ENCODE measurements around the gene C1orf53.

C1orf53 gene

GRCh38 chr1:197899037-197899436, 3.4 kb upstream of the C1orf53 start (continued):
- TF ChIP-seq ZNF19 (tag by site-specific recombination; IDR thresholded peaks at IDR 0.05; ENCODE audit: low read depth) (no peak), ZNF138 (tag by site-specific recombination; IDR thresholded peaks at IDR 0.05; ENCODE audit: borderline replicate concordance) (no peak), ZNF626 (tag by site-specific recombination; IDR thresholded peaks at IDR 0.05) (no peak), ZNF843 (tag by site-specific recombination; IDR thresholded peaks at IDR 0.05) (no peak), ZNF571 (tag by site-specific recombination; IDR thresholded peaks at IDR 0.05) (no peak), ZNF266 (tag by site-specific recombination; IDR thresholded peaks at IDR 0.05; ENCODE audit: low read depth) (no peak), ZNF664 (tag by site-specific recombination; IDR thresholded peaks at IDR 0.05) (no peak)
- TF ChIP-seq, protein P1, sequence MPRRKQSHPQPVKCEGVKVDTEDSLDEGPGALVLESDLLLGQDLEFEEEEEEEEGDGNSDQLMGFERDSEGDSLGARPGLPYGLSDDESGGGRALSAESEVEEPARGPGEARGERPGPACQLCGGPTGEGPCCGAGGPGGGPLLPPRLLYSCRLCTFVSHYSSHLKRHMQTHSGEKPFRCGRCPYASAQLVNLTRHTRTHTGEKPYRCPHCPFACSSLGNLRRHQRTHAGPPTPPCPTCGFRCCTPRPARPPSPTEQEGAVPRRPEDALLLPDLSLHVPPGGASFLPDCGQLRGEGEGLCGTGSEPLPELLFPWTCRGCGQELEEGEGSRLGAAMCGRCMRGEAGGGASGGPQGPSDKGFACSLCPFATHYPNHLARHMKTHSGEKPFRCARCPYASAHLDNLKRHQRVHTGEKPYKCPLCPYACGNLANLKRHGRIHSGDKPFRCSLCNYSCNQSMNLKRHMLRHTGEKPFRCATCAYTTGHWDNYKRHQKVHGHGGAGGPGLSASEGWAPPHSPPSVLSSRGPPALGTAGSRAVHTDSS (tag by site-specific recombination; IDR thresholded peaks at IDR 0.05): no peak

GRCh38 chr1:197902131-197902453, 338 bp upstream of the C1orf53 start:
- CTCF ChIA-PET: interaction anchor here (0.8 to 1.9 kb wide), 3 partner anchors 22 to 58 kb away, joined by 3 to 7 read pairs (median 5); no protein-coding TSS in a partner anchor

More at GRCh38 chr1:197902131-197902453, 338 bp upstream of the C1orf53 start:
- POLR2A ChIA-PET: interaction anchor here (0.8 to 3.1 kb wide), 5 partner anchors 8 to 263 kb away, joined by 3 to 16 read pairs (median 5); partner anchors contain the start of gene LHX9
- Histone ChIP-seq H3K4me3 (ENCODE audit: low read depth, low read length) (peak overlapping the region; percentile 88), H3K36me3 (ENCODE audit: control insufficient read depth in 2 of 2, insufficient read depth in 1 of 2, low read length in 2 of 2) (no peaks in the 10 kb centered on the region), H3K4me1 (ENCODE audit: control insufficient read depth, insufficient read depth, low read length) (0 out of 2 replicates have a peak, but pooled peaks cover 2% of the 10 kb centered on the region), H3K27ac (ENCODE audit: extremely low read depth, low read depth, low read length) (peak overlapping the region; percentile 95), H3K9me3 (ENCODE audit: control insufficient read depth, insufficient read depth, low read depth, low read length) (no peaks in the 10 kb centered on the region)
- TF ChIP-seq ZNF133 (tag by site-specific recombination; IDR thresholded peaks at IDR 0.05): no peak
- TF ChIP-seq ZNF843 (tag by site-specific recombination; IDR thresholded peaks at IDR 0.05): no peak
- TF ChIP-seq ZNF791 (tag by site-specific recombination; IDR thresholded peaks at IDR 0.05): no peak
- TF ChIP-seq, protein P2, sequence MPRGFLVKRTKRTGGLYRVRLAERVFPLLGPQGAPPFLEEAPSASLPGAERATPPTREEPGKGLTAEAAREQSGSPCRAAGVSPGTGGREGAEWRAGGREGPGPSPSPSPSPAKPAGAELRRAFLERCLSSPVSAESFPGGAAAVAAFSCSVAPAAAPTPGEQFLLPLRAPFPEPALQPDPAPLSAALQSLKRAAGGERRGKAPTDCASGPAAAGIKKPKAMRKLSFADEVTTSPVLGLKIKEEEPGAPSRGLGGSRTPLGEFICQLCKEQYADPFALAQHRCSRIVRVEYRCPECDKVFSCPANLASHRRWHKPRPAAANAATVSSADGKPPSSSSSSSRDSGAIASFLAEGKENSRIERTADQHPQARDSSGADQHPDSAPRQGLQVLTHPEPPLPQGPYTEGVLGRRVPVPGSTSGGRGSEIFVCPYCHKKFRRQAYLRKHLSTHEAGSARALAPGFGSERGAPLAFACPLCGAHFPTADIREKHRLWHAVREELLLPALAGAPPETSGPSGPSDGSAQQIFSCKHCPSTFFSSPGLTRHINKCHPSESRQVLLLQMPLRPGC (tag by site-specific recombination; IDR thresholded peaks at IDR 0.05): no peak
- peak; percentile 46 for TF ChIP-seq ZNF335 (tag by site-specific recombination; conservative IDR thresholded peaks at IDR 0.05)
- no peak for TF ChIP-seq ZNF670 (tag by site-specific recombination; IDR thresholded peaks at IDR 0.05; ENCODE audit: low read depth)
- no peak for TF ChIP-seq REST (tag by site-specific recombination; IDR thresholded peaks at IDR 0.05)
- no peak for TF ChIP-seq ZNF473 (tag by site-specific recombination; IDR thresholded peaks at IDR 0.05)
- 0 out of 2 replicates have a peak, but pooled peaks have one; percentile 4 for TF ChIP-seq ZNF501 (tag by site-specific recombination; IDR thresholded peaks at IDR 0.05)
- TF ChIP-seq ZNF530 (tag by site-specific recombination; IDR thresholded peaks at IDR 0.05; ENCODE audit: low read depth): no peak

All from HEK293 (cell line).